HEK293 (cell line): ENCODE measurements around the gene POLR2C.

Source experiments
- HOXC10 ChIP-seq: sonication (generic); formaldehyde crosslinking; IDR thresholded peaks from 2 replicates; pipeline ENCODE4 v1.8.1; 2023; ENCODE audit warnings: mild to moderate bottlenecking, missing genetic modification reagents
- PRDM1 ChIP-seq: fragments of 450-650 bp; formaldehyde crosslinking; IDR thresholded peaks from 2 replicates; pipeline ENCODE4; 2016; ENCODE audit warnings: missing biosample characterization, missing genetic modification characterization
- WT1 ChIP-seq: fragments of 450-650 bp; formaldehyde crosslinking; IDR thresholded peaks from 2 replicates; pipeline ENCODE4 v1.5.1; 2016; ENCODE audit warnings: missing biosample characterization, missing genetic modification characterization
- ZBTB20 ChIP-seq: fragments of 450-650 bp; formaldehyde crosslinking; IDR thresholded peaks from 2 replicates; pipeline ENCODE4 v1.5.1; 2016; ENCODE audit warnings: missing biosample characterization, missing genetic modification characterization
- ZNF23 ChIP-seq: fragments of 450-650 bp; formaldehyde crosslinking; IDR thresholded peaks from 2 replicates; pipeline ENCODE4 v1.5.1; 2016; ENCODE audit warnings: missing biosample characterization, missing genetic modification characterization, borderline replicate concordance
- ZNF26 ChIP-seq: fragments of 450-650 bp; formaldehyde crosslinking; IDR thresholded peaks from 2 replicates; pipeline ENCODE4 v1.5.1; 2016; ENCODE audit warnings: missing biosample characterization, missing genetic modification characterization
- ZNF530 ChIP-seq: fragments of 450-650 bp; formaldehyde crosslinking; IDR thresholded peaks from 2 replicates; pipeline ENCODE4 v1.5.1; 2016; ENCODE audit warnings: low read depth, missing biosample characterization, missing genetic modification characterization
- ZNF792 ChIP-seq: fragments of 450-650 bp; formaldehyde crosslinking; IDR thresholded peaks from 2 replicates; pipeline ENCODE4 v1.5.1; 2016; ENCODE audit warnings: missing biosample characterization, missing genetic modification characterization
- ZSCAN4 ChIP-seq: fragments of 450-650 bp; formaldehyde crosslinking; IDR thresholded peaks from 2 replicates; pipeline ENCODE4 v1.5.1; 2017; ENCODE audit warnings: missing biosample characterization, missing genetic modification characterization
- TF ChIP-seq, protein P1 (sequence below): fragments of 450-650 bp; formaldehyde crosslinking; IDR thresholded peaks from 2 replicates; pipeline ENCODE4 v1.5.1; 2016; ENCODE audit warnings: missing biosample characterization, missing genetic modification characterization
- TF ChIP-seq, protein P2 (sequence below): IDR thresholded peaks from 2 replicates; pipeline ENCODE4 v1.6.1; 2011; ENCODE audit warnings: mild to moderate bottlenecking, low read depth, low read length, borderline replicate concordance
- TF ChIP-seq, protein P3 (sequence below): fragments of 450-650 bp; formaldehyde crosslinking; IDR thresholded peaks from 2 replicates; pipeline ENCODE4 v1.5.1; 2016; ENCODE audit warnings: missing biosample characterization, missing genetic modification characterization

DNA sequence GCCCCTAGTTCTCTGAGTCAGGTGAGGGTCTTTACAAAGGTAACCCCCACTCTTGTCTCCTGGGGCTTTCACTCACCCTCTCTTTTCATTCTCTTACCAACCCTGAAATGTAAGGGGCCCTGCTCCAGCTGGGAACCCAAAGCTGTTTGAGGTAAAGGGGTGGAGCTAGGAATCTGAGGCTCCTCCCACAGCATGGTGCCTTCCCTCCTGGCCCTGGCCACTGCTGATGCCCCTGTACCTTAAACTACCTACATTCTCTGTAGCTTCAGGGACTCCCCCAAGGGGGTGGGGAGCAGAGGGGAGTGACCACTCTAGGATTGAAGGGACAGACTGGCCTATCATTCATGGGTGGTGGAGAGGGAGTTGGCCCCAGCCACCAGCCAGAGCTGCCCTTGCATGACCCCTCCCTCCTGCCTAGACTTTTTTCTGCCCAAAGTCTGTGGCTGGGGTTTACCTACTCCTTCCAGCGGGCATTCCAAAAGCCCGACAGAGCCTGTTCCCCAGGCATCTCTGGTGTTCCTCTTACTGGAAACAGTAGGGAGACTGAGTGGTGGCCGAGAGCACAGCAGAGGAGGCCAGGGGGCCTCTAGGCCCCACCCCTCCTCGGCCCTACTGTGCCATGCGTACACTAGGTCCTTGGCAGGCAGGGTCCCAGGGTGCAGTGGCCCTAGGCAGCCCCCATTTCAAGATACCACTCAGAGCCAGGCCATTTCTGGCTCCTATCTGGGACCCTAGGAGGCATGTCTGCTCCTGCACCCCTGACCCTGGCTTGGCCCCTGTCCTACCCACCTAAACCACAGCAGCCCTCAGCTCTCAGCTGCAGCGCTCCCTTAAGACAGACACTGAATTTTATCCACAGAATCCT lies 14.3 kb downstream of the POLR2C start:
- TF ChIP-seq, protein P1, sequence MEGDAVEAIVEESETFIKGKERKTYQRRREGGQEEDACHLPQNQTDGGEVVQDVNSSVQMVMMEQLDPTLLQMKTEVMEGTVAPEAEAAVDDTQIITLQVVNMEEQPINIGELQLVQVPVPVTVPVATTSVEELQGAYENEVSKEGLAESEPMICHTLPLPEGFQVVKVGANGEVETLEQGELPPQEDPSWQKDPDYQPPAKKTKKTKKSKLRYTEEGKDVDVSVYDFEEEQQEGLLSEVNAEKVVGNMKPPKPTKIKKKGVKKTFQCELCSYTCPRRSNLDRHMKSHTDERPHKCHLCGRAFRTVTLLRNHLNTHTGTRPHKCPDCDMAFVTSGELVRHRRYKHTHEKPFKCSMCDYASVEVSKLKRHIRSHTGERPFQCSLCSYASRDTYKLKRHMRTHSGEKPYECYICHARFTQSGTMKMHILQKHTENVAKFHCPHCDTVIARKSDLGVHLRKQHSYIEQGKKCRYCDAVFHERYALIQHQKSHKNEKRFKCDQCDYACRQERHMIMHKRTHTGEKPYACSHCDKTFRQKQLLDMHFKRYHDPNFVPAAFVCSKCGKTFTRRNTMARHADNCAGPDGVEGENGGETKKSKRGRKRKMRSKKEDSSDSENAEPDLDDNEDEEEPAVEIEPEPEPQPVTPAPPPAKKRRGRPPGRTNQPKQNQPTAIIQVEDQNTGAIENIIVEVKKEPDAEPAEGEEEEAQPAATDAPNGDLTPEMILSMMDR (tag by site-specific recombination), result no peak
- no peak for TF ChIP-seq ZNF26 (tag by site-specific recombination)
- no peak for TF ChIP-seq ZNF530 (tag by site-specific recombination)
- no peak for TF ChIP-seq ZNF23 (tag by site-specific recombination)
- TF ChIP-seq ZNF792 (tag by site-specific recombination), result no peak
- TF ChIP-seq, protein P2, sequence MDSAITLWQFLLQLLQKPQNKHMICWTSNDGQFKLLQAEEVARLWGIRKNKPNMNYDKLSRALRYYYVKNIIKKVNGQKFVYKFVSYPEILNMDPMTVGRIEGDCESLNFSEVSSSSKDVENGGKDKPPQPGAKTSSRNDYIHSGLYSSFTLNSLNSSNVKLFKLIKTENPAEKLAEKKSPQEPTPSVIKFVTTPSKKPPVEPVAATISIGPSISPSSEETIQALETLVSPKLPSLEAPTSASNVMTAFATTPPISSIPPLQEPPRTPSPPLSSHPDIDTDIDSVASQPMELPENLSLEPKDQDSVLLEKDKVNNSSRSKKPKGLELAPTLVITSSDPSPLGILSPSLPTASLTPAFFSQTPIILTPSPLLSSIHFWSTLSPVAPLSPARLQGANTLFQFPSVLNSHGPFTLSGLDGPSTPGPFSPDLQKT, result no peak
- no peak for TF ChIP-seq PRDM1 (tag by site-specific recombination)
- TF ChIP-seq HOXC10 (CRISPR knock-in tag), result no peak
- TF ChIP-seq ZBTB20 (tag by site-specific recombination), result no peak
- TF ChIP-seq, protein P3, sequence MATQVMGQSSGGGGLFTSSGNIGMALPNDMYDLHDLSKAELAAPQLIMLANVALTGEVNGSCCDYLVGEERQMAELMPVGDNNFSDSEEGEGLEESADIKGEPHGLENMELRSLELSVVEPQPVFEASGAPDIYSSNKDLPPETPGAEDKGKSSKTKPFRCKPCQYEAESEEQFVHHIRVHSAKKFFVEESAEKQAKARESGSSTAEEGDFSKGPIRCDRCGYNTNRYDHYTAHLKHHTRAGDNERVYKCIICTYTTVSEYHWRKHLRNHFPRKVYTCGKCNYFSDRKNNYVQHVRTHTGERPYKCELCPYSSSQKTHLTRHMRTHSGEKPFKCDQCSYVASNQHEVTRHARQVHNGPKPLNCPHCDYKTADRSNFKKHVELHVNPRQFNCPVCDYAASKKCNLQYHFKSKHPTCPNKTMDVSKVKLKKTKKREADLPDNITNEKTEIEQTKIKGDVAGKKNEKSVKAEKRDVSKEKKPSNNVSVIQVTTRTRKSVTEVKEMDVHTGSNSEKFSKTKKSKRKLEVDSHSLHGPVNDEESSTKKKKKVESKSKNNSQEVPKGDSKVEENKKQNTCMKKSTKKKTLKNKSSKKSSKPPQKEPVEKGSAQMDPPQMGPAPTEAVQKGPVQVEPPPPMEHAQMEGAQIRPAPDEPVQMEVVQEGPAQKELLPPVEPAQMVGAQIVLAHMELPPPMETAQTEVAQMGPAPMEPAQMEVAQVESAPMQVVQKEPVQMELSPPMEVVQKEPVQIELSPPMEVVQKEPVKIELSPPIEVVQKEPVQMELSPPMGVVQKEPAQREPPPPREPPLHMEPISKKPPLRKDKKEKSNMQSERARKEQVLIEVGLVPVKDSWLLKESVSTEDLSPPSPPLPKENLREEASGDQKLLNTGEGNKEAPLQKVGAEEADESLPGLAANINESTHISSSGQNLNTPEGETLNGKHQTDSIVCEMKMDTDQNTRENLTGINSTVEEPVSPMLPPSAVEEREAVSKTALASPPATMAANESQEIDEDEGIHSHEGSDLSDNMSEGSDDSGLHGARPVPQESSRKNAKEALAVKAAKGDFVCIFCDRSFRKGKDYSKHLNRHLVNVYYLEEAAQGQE (tag by site-specific recombination), result no peak
- TF ChIP-seq ZSCAN4 (tag by site-specific recombination), result no peak
- no peak for TF ChIP-seq WT1
